Muscle of arm (tissue), 12 donors: ENCODE measurements around the gene ACYP1. TPM values are rescaled to one million over a fixed set of nuclear protein-coding genes. Genes with fewer than 3 reads are reported as not detected.

Source experiments
- polyA plus RNA-seq, 12 donors: library from polyadenylated mRNA; unstranded; fragments of 120-200 nt; gene quantifications; one replicate each; pipeline ENCODE4 v1.2.1, GENCODE V29; 2013; ENCODE audit not compliant: insufficient read length in 12 of 12

Gene ACYP1
- polyA plus RNA-seq, 12 donors = 10.3 to 41.1 (median 20.4) TPM; not detected in 1

Other genes starting within 250 kb of the ACYP1 start
- 1 to 10 TPM in 3 of 12 donors, under 1 TPM in 7, not detected in 2; 0.15 to 2.3 (median 0.76) TPM for gene PROX2, start 187.9 kb downstream of the ACYP1 start, polyA plus RNA-seq
- gene DLST, start 182.1 kb downstream of the ACYP1 start, polyA plus RNA-seq = 10 to 100 TPM in 11 of 12 donors, not detected in 1; 64.6 to 83.3 (median 71.6) TPM
- gene RPS6KL1, start 140.8 kb downstream of the ACYP1 start, polyA plus RNA-seq = 10 to 100 TPM in 5 of 12 donors, 1 to 10 TPM in 6, not detected in 1; 3.9 to 15.7 (median 9.9) TPM
- gene PGF, start 108.4 kb downstream of the ACYP1 start, polyA plus RNA-seq = 10 to 100 TPM in 11 of 12 donors, not detected in 1; 15.5 to 51.5 (median 29.1) TPM
- gene EIF2B2, start 61.1 kb downstream of the ACYP1 start, polyA plus RNA-seq = 10 to 100 TPM in 11 of 12 donors, not detected in 1; 28.0 to 61.0 (median 50.2) TPM
- 10 to 100 TPM in 11 of 12 donors, not detected in 1; 19.0 to 28.6 (median 23.0) TPM for gene MLH3, start 12.6 kb downstream of the ACYP1 start, polyA plus RNA-seq
- gene ZC2HC1C, start 5.6 kb upstream of the ACYP1 start, polyA plus RNA-seq = 1 to 10 TPM in 7 of 12 donors, under 1 TPM in 3, not detected in 2; 0.38 to 2.5 (median 1.2) TPM
- 100 to 1,000 TPM in 2 of 12 donors, 10 to 100 TPM in 9, not detected in 1; 49.5 to 103 (median 84.4) TPM for gene NEK9, start 63.0 kb upstream of the ACYP1 start, polyA plus RNA-seq
- 100 to 1,000 TPM in 11 of 12 donors, not detected in 1; 129 to 182 (median 151) TPM for gene TMED10, start 112.6 kb upstream of the ACYP1 start, polyA plus RNA-seq
- 1,000 to 10,000 TPM in 3 of 12 donors, 100 to 1,000 TPM in 8, not detected in 1; 174 to 1,944 (median 670) TPM for gene FOS, start 214.8 kb upstream of the ACYP1 start, polyA plus RNA-seq